HepG2 (cell line): Measurements from ENCODE around the gene MOK. TPM values are rescaled to one million over a fixed set of nuclear protein-coding genes. Genes with fewer than 3 reads are reported as not detected.

Experiments used
- BORCS8-MEF2B ChIP-seq: sonication (generic); formaldehyde crosslinking; IDR thresholded peaks from 2 replicates; pipeline ENCODE4 v1.8.0; 2022; ENCODE audit warnings: mild to moderate bottlenecking, missing genetic modification reagents
- BRD4 ChIP-seq: sonication (generic); formaldehyde crosslinking; IDR thresholded peaks from 2 replicates; pipeline ENCODE4 v1.4.0; 2020; ENCODE audit warnings: missing genetic modification reagents
- HBP1 ChIP-seq: IDR thresholded peaks from 2 replicates; pipeline ENCODE4 v1.6.1; 2016; ENCODE audit warnings: low read depth, control low read depth
- HINFP ChIP-seq: sonication (generic); formaldehyde crosslinking; IDR thresholded peaks from 2 replicates; pipeline ENCODE4 v1.4.0; 2020; ENCODE audit warnings: low read depth, mild to moderate bottlenecking, missing genetic modification reagents
- HNF1A ChIP-seq, 2 experiments: sonication (generic) in 1 of 2; formaldehyde crosslinking in 1 of 2; IDR thresholded peaks; 2 replicates each; pipeline versions ENCODE4 v1.4.0 to v1.6.1; 2016 to 2020; ENCODE audit warnings: borderline replicate concordance in 1 of 2, low read depth in 1 of 2, mild to moderate bottlenecking in 1 of 2, missing genetic modification reagents in 1 of 2
- HNF4G ChIP-seq, 2 experiments: sonication (generic) in 1 of 2; formaldehyde crosslinking in 1 of 2; IDR thresholded peaks; 2 replicates each; pipeline versions ENCODE4 v1.4.0 to v1.6.1; 2011 to 2020; ENCODE audit warnings: borderline replicate concordance in 2 of 2, low read depth in 2 of 2, mild to moderate bottlenecking in 2 of 2, low read length in 1 of 2, missing genetic modification reagents in 1 of 2, moderate library complexity in 1 of 2
- LCORL ChIP-seq, 2 experiments: fragments of 450-650 bp in 1 of 2; sonication (generic) in 1 of 2; formaldehyde crosslinking in 1 of 2; IDR thresholded peaks; 2 replicates each; pipeline versions ENCODE4 v1.5.0 to v1.6.1; 2017 to 2020; ENCODE audit warnings: antibody characterized with exemption in 1 of 2, missing genetic modification reagents in 1 of 2
- MNT ChIP-seq: fragments of 450-650 bp; IDR thresholded peaks from 2 replicates; pipeline ENCODE4 v1.6.1; 2016
- PAF1 ChIP-seq: IDR thresholded peaks from 2 replicates; pipeline ENCODE4 v1.6.1; 2016; ENCODE audit warnings: missing genetic modification reagents, missing compliant biosample characterization
- PPARG ChIP-seq: conservative IDR thresholded peaks from 2 replicates; pipeline ENCODE4 v1.6.1; 2016; ENCODE audit warnings: missing biosample characterization, missing genetic modification reagents
- SOX13 ChIP-seq, 3 experiments: fragments of 450-650 bp in 1 of 3; sonication (generic) in 1 of 3; formaldehyde crosslinking in 1 of 3; IDR thresholded peaks in 2 of 3; conservative IDR thresholded peaks in 1 of 3; 2 replicates each; pipeline versions ENCODE4 v1.5.0 to v1.6.1; 2016 to 2020; ENCODE audit warnings: antibody characterized with exemption in 1 of 3, mild to moderate bottlenecking in 1 of 3, missing compliant biosample characterization in 1 of 3, missing genetic modification reagents in 1 of 3, moderate library complexity in 1 of 3
- TEAD3 ChIP-seq: optimal IDR thresholded peaks from 2 replicates; pipeline ENCODE3; 2016; ENCODE audit warnings: borderline replicate concordance
- ZFY ChIP-seq: sonication (generic); formaldehyde crosslinking; IDR thresholded peaks from 2 replicates; pipeline ENCODE4 v1.4.0; 2020; ENCODE audit warnings: missing genetic modification reagents
- ZNF317 ChIP-seq: sonication (generic); formaldehyde crosslinking; IDR thresholded peaks from 2 replicates; pipeline ENCODE4 v1.5.0; 2020; ENCODE audit warnings: mild to moderate bottlenecking, missing genetic modification reagents
- ZNF34 ChIP-seq: sonication (generic); formaldehyde crosslinking; IDR thresholded peaks from 2 replicates; pipeline ENCODE4 v1.4.0; 2020; ENCODE audit warnings: mild to moderate bottlenecking, missing genetic modification reagents, borderline replicate concordance
- ZNF569 ChIP-seq: sonication (generic); formaldehyde crosslinking; IDR thresholded peaks from 2 replicates; pipeline ENCODE4 v1.5.0; 2020; ENCODE audit warnings: mild to moderate bottlenecking, missing genetic modification reagents, moderate library complexity, borderline replicate concordance
- ZNF614 ChIP-seq: IDR thresholded peaks from 2 replicates; pipeline ENCODE4 v1.6.1; 2018; ENCODE audit warnings: missing biosample characterization, missing genetic modification reagents, inconsistent platforms, borderline replicate concordance
- polyA plus RNA-seq, 8 experiments: library from polyadenylated mRNA; depleted of rRNA in 3 of 8; stranded (reverse) in 7 of 8; unstranded in 1 of 8; fragments of >200 nt; fragmentation: Illumina TruSeq in 4 of 8; extraction: Trizol in 4 of 8; gene quantifications; 2 replicates each; pipeline versions ENCODE4 v1.2.1 to v1.2.3, GENCODE V29; 2011 to 2016; ENCODE audit warnings: low read depth in 4 of 8, missing spikeins in 1 of 8, mixed read lengths in 1 of 8; ENCODE audit not compliant: insufficient read depth in 1 of 8
- total RNA-seq, 5 experiments: library from RNA; depleted of rRNA; stranded (reverse); fragments of >200 nt; fragmentation: Illumina TruSeq; extraction: Trizol; gene quantifications; 2 replicates each; pipeline ENCODE4 v1.2.3, GENCODE V29; 2016; ENCODE audit warnings: low read depth in 1 of 5

The MOK gene
- total and polyA plus RNA-seq, 2 of the 13 experiments (the other 11 are each of a cell fraction or from before 2014, with no cell fraction given): 15.3 to 16.9 TPM

- TF ChIP-seq MNT (no peak), PPARG (CRISPR knock-in tag) (peak; percentile 31; the same call in 1 of the 2 replicates), ZNF569 (no peak), HNF1A (IDR thresholded peaks at IDR 0.05; ENCODE audit: low read depth) (no peak), HNF1A (CRISPR knock-in tag; IDR thresholded peaks at IDR 0.05; ENCODE audit: borderline replicate concordance) (peak; percentile 14; the same call in 1 of the 2 replicates), BRD4 (CRISPR knock-in tag) (peak; percentile 18; the same call in 1 of the 2 replicates), SOX13 (IDR thresholded peaks at IDR 0.05) (no peak), SOX13 (CRISPR knock-in tag; conservative IDR thresholded peaks at IDR 0.05 in 1 of 2, IDR thresholded peaks at IDR 0.05 in 1 of 2) (peak in 1 of 2 experiments; percentile 73; a peak in 2 of 4 replicates), ZFY (CRISPR knock-in tag) (peak; percentile 32), ZNF614 (CRISPR knock-in tag) (0 out of 2 replicates have a peak, but pooled peaks have one; percentile 53), LCORL (IDR thresholded peaks at IDR 0.05) (no peak), LCORL (CRISPR knock-in tag; IDR thresholded peaks at IDR 0.05) (0 out of 2 replicates have a peak, but pooled peaks have one; percentile 8), ZNF34 (no peak), BORCS8-MEF2B (CRISPR knock-in tag) (no peak), ZNF317 (CRISPR knock-in tag) (0 out of 2 replicates have a peak, but pooled peaks have one; percentile 12), PAF1 (CRISPR knock-in tag) (no peak), HINFP (CRISPR knock-in tag) (0 out of 2 replicates have a peak, but pooled peaks have one; percentile 15), HBP1 (CRISPR knock-in tag) (no peak), TEAD3 (CRISPR knock-in tag) (no peak), HNF4G (IDR thresholded peaks at IDR 0.05; ENCODE audit: borderline replicate concordance, low read depth, low read length) (peak; percentile 87), HNF4G (CRISPR knock-in tag; IDR thresholded peaks at IDR 0.05; ENCODE audit: borderline replicate concordance, low read depth) (no peak; the same call in 1 of the 2 replicates)
Measured at GRCh38 chr14:102321456-102322422, 16.8 kb upstream of the MOK start (continued).
